ENCODE results near the gene SUPT3H.

The SUPT3H gene

GRCh38 chr6:45415788-45416518 is 38.2 kb upstream of the SUPT3H start:
- no peak overlapping the region for H3K4me3 ChIP-seq (ENCODE audit: low read depth, low read length)
- TF ChIP-seq CTCF (conservative IDR thresholded peaks at IDR 0.05; ENCODE audit: low read depth, low read length), result no peak
- DNase-seq (ENCODE audit: low read depth), result no peak

- DNase-seq (ENCODE audit: low read depth), result peak; percentile 62
- no peak for TF ChIP-seq CTCF (conservative IDR thresholded peaks at IDR 0.05; ENCODE audit: low read depth, low read length)
- no peak overlapping the region for H3K4me3 ChIP-seq (ENCODE audit: low read depth, low read length)
These were observed 37.6 kb upstream of the SUPT3H start for GRCh38 chr6:45415315-45415714.

- no peak for DNase-seq (ENCODE audit: low read depth)
- no peak overlapping the region for H3K4me3 ChIP-seq (ENCODE audit: low read depth, low read length)
- no peak for TF ChIP-seq CTCF (conservative IDR thresholded peaks at IDR 0.05; ENCODE audit: low read depth, low read length)
These were observed 34.2 kb upstream of the SUPT3H start for GRCh38 chr6:45411959-45412358.

GRCh38 chr6:45400021-45400420 is 22.3 kb upstream of the SUPT3H start:
- DNase-seq (ENCODE audit: low read depth), result no peak
- no peak overlapping the region for H3K4me3 ChIP-seq (ENCODE audit: low read depth, low read length)
- no peak for TF ChIP-seq CTCF (conservative IDR thresholded peaks at IDR 0.05; ENCODE audit: low read depth, low read length)

- DNase-seq (ENCODE audit: low read depth), result no peak
- H3K4me3 ChIP-seq (ENCODE audit: low read depth, low read length), result no peak overlapping the region
These were observed 20.5 kb upstream of the SUPT3H start for GRCh38 chr6:45398075-45398813.

GRCh38 chr6:45394586-45395095 is 16.9 kb upstream of the SUPT3H start:
- no peak for TF ChIP-seq CTCF (conservative IDR thresholded peaks at IDR 0.05; ENCODE audit: low read depth, low read length)
- no peak for DNase-seq (ENCODE audit: low read depth)
- no peak overlapping the region for H3K4me3 ChIP-seq (ENCODE audit: low read depth, low read length)

More at GRCh38 chr6:45398075-45398813, 20.5 kb upstream of the SUPT3H start:
- no peak for TF ChIP-seq CTCF (conservative IDR thresholded peaks at IDR 0.05; ENCODE audit: low read depth, low read length)
